Breast epithelium (tissue), 4 donors: ENCODE results near the gene C22orf42. TPM values are rescaled to one million over a fixed set of nuclear protein-coding genes. Genes with fewer than 3 reads are reported as not detected.

Source experiments
- DNase-seq, 2 donors: peaks; one replicate each; pipeline ENCODE4 v3.0.0-alpha.2; 2019; ENCODE audit warnings: low spot score in 2 of 2
- H3K27ac ChIP-seq, 2 donors: fragments of 200-600 bp; sonication (generic) in 1 of 2; one replicate each; pipeline ENCODE4 v1.5.1; 2016 to 2019; ENCODE audit warnings: mild to moderate bottlenecking in 1 of 2
- H3K27me3 ChIP-seq, 2 donors: fragments of 200-600 bp; sonication (generic) in 1 of 2; one replicate each; pipeline versions ENCODE4 v1.5.1 to v1.6.0; 2017 to 2019; ENCODE audit warnings: control low read depth in 1 of 2, mild to moderate bottlenecking in 1 of 2
- H3K36me3 ChIP-seq: fragments of 200-600 bp; one replicate; pipeline ENCODE4 v1.5.1; 2019
- H3K4me1 ChIP-seq, 2 donors: fragments of 200-600 bp; sonication (generic); one replicate each; pipeline ENCODE4 v1.5.1; 2016 to 2019; ENCODE audit warnings: control low read depth in 1 of 2
- H3K4me3 ChIP-seq, 3 donors: fragments of 200-600 bp; sonication (generic); 1 replicate in 2 of 3; 2 replicates in 1 of 3; pipeline ENCODE4 v1.5.1; 2016 to 2019; ENCODE audit warnings: mild to moderate bottlenecking in 3 of 3, moderate library complexity in 2 of 3
- H3K9me3 ChIP-seq, 2 donors: fragments of 200-600 bp; sonication (generic) in 1 of 2; one replicate each; pipeline ENCODE4 v1.5.1; 2016 to 2019; ENCODE audit warnings: control low read depth in 1 of 2
- POLR2A ChIP-seq: fragments of 450-650 bp; IDR thresholded peaks from one replicate; pipeline ENCODE4 v1.6.1; 2016; ENCODE audit warnings: antibody characterized with exemption, mild to moderate bottlenecking, moderate library complexity
- POLR2AphosphoS5 ChIP-seq, 3 donors: sonication (generic); formaldehyde crosslinking; IDR thresholded peaks; one replicate each; pipeline ENCODE4 v1.6.1; 2017; ENCODE audit warnings: antibody characterized with exemption in 3 of 3
- intact Hi-C: fragments of 100-400 bp; cut with DNase I; formaldehyde crosslinking; loops from one replicate; pipeline ENCODE4 v1.15.1; 2023; ENCODE audit warnings: low total_unique reads
- total RNA-seq, 3 donors: library from RNA; depleted of rRNA; stranded (reverse); fragments of >200 nt; gene quantifications; one replicate each; pipeline ENCODE4 v1.1.0, GENCODE V29; 2016
- TF ChIP-seq, protein P1 (sequence below), 3 donors: fragments of 450-650 bp; IDR thresholded peaks; one replicate each; pipeline ENCODE4 v1.5.1; 2016 to 2017; ENCODE audit warnings: antibody characterized with exemption in 3 of 3, mild to moderate bottlenecking in 3 of 3, moderate library complexity in 3 of 3

Gene C22orf42
- total RNA-seq, 3 donors from 2014 or later, result not detected

DNA sequence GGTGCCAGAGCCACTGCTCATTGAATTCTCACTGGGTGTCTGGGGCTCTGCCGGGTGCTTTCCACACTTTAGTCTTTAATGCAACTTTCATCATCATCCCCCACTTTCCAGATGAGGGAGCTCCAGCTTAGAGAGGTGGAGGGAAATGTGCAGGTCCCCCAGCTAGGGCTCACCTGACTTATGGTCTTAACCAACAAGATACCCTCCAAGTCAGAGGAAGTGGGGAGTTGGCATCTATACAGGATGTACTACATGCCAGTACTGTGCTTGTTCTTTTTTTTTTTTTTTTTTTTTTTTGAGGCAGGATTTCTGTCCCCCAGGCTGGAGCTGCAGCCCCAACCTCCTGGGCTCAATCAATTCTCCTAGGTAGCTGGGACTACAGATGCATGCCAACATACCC lies 26.3 kb downstream of the C22orf42 start:
- no peaks in the 10 kb centered on the region for H3K4me1 ChIP-seq
- no peak overlapping the region for H3K4me3 ChIP-seq
- H3K27ac ChIP-seq, result no peak overlapping the region
- TF ChIP-seq POLR2AphosphoS5 (IDR thresholded peaks at IDR 0.05) (no peak), POLR2A (no peak)
- TF ChIP-seq, protein P1, sequence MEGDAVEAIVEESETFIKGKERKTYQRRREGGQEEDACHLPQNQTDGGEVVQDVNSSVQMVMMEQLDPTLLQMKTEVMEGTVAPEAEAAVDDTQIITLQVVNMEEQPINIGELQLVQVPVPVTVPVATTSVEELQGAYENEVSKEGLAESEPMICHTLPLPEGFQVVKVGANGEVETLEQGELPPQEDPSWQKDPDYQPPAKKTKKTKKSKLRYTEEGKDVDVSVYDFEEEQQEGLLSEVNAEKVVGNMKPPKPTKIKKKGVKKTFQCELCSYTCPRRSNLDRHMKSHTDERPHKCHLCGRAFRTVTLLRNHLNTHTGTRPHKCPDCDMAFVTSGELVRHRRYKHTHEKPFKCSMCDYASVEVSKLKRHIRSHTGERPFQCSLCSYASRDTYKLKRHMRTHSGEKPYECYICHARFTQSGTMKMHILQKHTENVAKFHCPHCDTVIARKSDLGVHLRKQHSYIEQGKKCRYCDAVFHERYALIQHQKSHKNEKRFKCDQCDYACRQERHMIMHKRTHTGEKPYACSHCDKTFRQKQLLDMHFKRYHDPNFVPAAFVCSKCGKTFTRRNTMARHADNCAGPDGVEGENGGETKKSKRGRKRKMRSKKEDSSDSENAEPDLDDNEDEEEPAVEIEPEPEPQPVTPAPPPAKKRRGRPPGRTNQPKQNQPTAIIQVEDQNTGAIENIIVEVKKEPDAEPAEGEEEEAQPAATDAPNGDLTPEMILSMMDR (IDR thresholded peaks at IDR 0.05), result no peak
- DNase-seq, result no peak
- no peaks in the 10 kb centered on the region for H3K27me3 ChIP-seq
- H3K9me3 ChIP-seq, result no peaks in the 10 kb centered on the region
- H3K36me3 ChIP-seq, result no peaks in the 10 kb centered on the region
- intact Hi-C loops, result no loop called here

DNA sequence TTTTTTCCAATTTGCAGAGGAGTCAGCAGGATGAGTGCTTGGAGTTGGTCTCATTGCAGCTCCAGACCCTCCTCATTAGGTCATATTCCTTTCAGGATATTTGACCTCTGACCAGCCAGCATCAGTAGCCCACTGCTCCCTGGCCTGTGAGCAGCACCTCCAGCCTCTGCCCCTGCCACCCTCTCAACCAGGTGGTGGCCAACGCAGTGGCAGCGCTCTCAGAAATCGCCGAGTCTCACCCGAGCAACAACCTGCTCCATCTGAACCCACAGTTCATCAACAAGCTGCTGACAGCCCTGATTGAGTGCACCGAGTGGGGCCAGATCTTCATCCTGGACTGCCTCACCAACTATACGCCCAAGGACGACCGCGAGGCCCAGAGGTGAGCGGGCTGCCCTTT lies 27.0 kb downstream of the C22orf42 start:
- Histone ChIP-seq H3K4me3 (no peak overlapping the region), H3K27ac (no peak overlapping the region), H3K27me3 (no peaks in the 10 kb centered on the region), H3K9me3 (no peaks in the 10 kb centered on the region), H3K4me1 (no peaks in the 10 kb centered on the region), H3K36me3 (no peaks in the 10 kb centered on the region)
- DNase-seq, result no peak
- intact Hi-C loops, result no loop called here
- TF ChIP-seq, protein P1 (IDR thresholded peaks at IDR 0.05), result no peak
- no peak for TF ChIP-seq POLR2A
- no peak for TF ChIP-seq POLR2AphosphoS5 (IDR thresholded peaks at IDR 0.05)

DNA sequence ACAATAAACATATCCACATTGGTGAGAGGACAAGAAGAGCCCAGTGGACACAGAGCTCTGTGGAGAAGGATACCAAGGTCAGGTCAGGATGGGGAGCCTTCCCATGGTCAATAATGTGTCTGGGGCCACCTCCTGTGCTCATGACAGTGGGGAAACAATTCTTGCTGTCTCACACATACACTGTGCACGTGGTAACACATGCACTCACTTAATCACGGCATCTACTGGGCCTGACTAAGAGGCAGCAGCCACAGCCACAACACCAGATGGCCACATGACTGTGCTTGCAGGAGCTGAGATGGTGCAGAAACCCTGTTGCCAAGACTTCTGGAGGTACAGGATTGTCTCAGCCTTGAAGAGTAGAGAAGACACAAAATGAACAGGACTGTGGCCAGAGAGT lies 28.6 kb downstream of the C22orf42 start:
- intact Hi-C loops, result no loop called here
- no peaks in the 10 kb centered on the region for H3K27me3 ChIP-seq
- no peak overlapping the region for H3K4me3 ChIP-seq
- H3K27ac ChIP-seq, result no peak overlapping the region
- H3K4me1 ChIP-seq, result no peaks in the 10 kb centered on the region
- no peak for DNase-seq
- H3K36me3 ChIP-seq, result no peaks in the 10 kb centered on the region
- no peaks in the 10 kb centered on the region for H3K9me3 ChIP-seq
- TF ChIP-seq POLR2A, result no peak
- TF ChIP-seq POLR2AphosphoS5 (IDR thresholded peaks at IDR 0.05), result no peak
- TF ChIP-seq, protein P1 (IDR thresholded peaks at IDR 0.05), result no peak

DNA sequence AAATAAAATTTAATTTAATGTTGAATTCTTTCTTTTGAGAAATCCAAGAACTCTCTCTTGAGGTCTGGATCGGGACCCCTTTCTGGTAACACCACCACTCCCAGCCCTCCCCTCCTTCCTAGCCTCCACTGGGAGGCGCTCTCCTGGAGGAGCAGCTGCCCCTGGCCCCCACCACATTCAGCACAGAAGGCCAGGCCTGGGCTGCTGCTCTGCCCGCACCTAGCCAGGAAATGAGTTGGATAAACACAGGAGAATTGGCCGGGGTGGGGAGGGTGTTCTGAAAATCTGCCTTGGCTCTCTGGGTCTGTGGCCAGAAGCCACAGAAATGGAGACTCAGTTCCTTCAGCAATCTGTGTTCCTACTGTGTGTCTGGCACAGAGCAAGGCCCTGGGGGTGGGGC lies 31.2 kb downstream of the C22orf42 start:
- intact Hi-C loops, result no loop called here
- H3K9me3 ChIP-seq, result no peaks in the 10 kb centered on the region
- H3K27ac ChIP-seq, result no peak overlapping the region
- DNase-seq, result no peak
- H3K27me3 ChIP-seq, result no peaks in the 10 kb centered on the region
- H3K4me3 ChIP-seq, result no peak overlapping the region
- no peaks in the 10 kb centered on the region for H3K36me3 ChIP-seq
- H3K4me1 ChIP-seq, result no peaks in the 10 kb centered on the region
- TF ChIP-seq POLR2A (no peak), POLR2AphosphoS5 (IDR thresholded peaks at IDR 0.05) (no peak)
- TF ChIP-seq, protein P1 (IDR thresholded peaks at IDR 0.05), result no peak

DNA sequence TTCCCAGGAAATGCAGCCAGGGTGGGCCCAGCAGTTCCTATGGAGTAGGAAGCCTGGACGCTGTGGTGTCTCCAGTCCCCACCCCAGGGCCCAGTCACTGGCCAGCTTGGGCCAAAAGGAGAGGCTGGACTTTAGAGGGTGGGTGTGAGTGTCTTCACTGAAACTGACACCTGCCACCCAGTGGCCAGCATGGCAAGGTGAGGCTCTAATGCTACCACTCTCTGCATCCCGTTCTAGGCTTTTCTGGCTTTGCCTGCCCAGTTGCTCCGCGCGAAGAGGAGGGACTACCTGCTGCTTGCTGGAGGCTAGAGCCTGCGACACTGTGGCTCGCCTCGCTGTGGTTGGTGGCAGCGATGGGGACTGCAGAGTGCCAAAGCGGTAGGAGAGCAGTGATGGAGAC lies 35.4 kb downstream of the C22orf42 start:
- H3K36me3 ChIP-seq, result no peaks in the 10 kb centered on the region
- no peaks in the 10 kb centered on the region for H3K4me1 ChIP-seq
- peaks cover 0 to 3% of the 10 kb centered on the region in 2 donors for H3K27me3 ChIP-seq
- TF ChIP-seq POLR2A, result no peak
- TF ChIP-seq POLR2AphosphoS5 (IDR thresholded peaks at IDR 0.05), result no peak
- TF ChIP-seq, protein P1 (IDR thresholded peaks at IDR 0.05), result no peak
- H3K27ac ChIP-seq, result no peak overlapping the region
- DNase-seq, result no peak
- H3K4me3 ChIP-seq, result no peak overlapping the region
- intact Hi-C loops, result no loop called here
- no peaks in the 10 kb centered on the region for H3K9me3 ChIP-seq
